MM.1S (cell line): ENCODE data around the gene TAL2.

ENCODE experiments used
- DNase-seq: peaks from one replicate; pipeline ENCODE4 v3.0.0-alpha.2; 2015
- H2AFZ ChIP-seq: fragments of 300-600 bp; sonication (generic); 2 replicates; pipeline ENCODE4 v1.6.0; 2016; ENCODE audit warnings: antibody characterized with exemption, low read length
- H3F3A ChIP-seq: fragments of 300-600 bp; sonication (generic); 2 replicates; pipeline ENCODE4 v1.6.1; 2016; ENCODE audit warnings: mild to moderate bottlenecking, antibody characterized with exemption, low read length, moderate library complexity, mixed read lengths; ENCODE audit not compliant: insufficient read depth
- H3K27ac ChIP-seq: fragments of 300-600 bp; sonication (generic); 2 replicates; pipeline ENCODE4 v1.5.1; 2016; ENCODE audit warnings: mild to moderate bottlenecking, low read length
- H3K27me3 ChIP-seq: fragments of 300-600 bp; sonication (generic); replicated peaks from 2 replicates; pipeline ENCODE4 v1.6.0; 2016; ENCODE audit warnings: low read length; ENCODE audit not compliant: insufficient read depth
- H3K36me3 ChIP-seq: fragments of 300-600 bp; sonication (generic); replicated peaks from 2 replicates; pipeline ENCODE4 v1.6.1; 2016; ENCODE audit warnings: mild to moderate bottlenecking, low read length, mixed read lengths; ENCODE audit not compliant: insufficient read depth
- H3K4me1 ChIP-seq: fragments of 300-600 bp; sonication (generic); 2 replicates; pipeline ENCODE4 v1.6.1; 2016; ENCODE audit warnings: low read length, mixed read lengths
- H3K4me2 ChIP-seq: fragments of 300-600 bp; sonication (generic); 2 replicates; pipeline ENCODE4 v1.6.0; 2016; ENCODE audit warnings: low read depth, low read length
- H3K4me3 ChIP-seq: fragments of 300-600 bp; sonication (generic); 2 replicates; pipeline ENCODE4 v1.5.1; 2016; ENCODE audit warnings: low read length, mixed read lengths
- H3K79me2 ChIP-seq: fragments of 300-600 bp; sonication (generic); 2 replicates; pipeline ENCODE4 v1.6.1; 2016; ENCODE audit warnings: mixed run types, low read length, mixed read lengths
- H3K9ac ChIP-seq: fragments of 300-600 bp; sonication (generic); 2 replicates; pipeline ENCODE4 v1.6.1; 2016; ENCODE audit warnings: low read length, mixed read lengths
- H3K9me2 ChIP-seq: fragments of 300-600 bp; sonication (generic); replicated peaks from 2 replicates; pipeline ENCODE4 v1.6.1; 2016; ENCODE audit warnings: mild to moderate bottlenecking, low read length, mixed read lengths; ENCODE audit not compliant: insufficient read depth
- H3K9me3 ChIP-seq: fragments of 300-600 bp; sonication (generic); replicated peaks from 2 replicates; pipeline ENCODE4 v1.6.1; 2016; ENCODE audit warnings: mild to moderate bottlenecking, low read length, mixed read lengths; ENCODE audit not compliant: insufficient read depth
- H4K20me1 ChIP-seq: fragments of 300-600 bp; sonication (generic); 2 replicates; pipeline ENCODE4 v1.6.1; 2016; ENCODE audit warnings: mild to moderate bottlenecking, low read length, moderate library complexity, mixed read lengths; ENCODE audit not compliant: insufficient read depth
- EZH2 ChIP-seq: fragments of 300-600 bp; sonication (generic); optimal IDR thresholded peaks from 2 replicates; pipeline ENCODE3; 2017; ENCODE audit warnings: low read depth, mild to moderate bottlenecking, antibody characterized with exemption, low read length, mixed read lengths
- EZH2phosphoT487 ChIP-seq: fragments of 300-600 bp; sonication (generic); IDR thresholded peaks from 2 replicates; pipeline ENCODE4 v1.6.1; 2018; ENCODE audit warnings: antibody characterized with exemption, low read length
- TF ChIP-seq, protein P1 (sequence below): fragments of 300-600 bp; sonication (generic); IDR thresholded peaks from 2 replicates; pipeline ENCODE4 v1.5.1; 2016; ENCODE audit warnings: antibody characterized with exemption, low read length, mixed read lengths

Gene TAL2

DNA sequence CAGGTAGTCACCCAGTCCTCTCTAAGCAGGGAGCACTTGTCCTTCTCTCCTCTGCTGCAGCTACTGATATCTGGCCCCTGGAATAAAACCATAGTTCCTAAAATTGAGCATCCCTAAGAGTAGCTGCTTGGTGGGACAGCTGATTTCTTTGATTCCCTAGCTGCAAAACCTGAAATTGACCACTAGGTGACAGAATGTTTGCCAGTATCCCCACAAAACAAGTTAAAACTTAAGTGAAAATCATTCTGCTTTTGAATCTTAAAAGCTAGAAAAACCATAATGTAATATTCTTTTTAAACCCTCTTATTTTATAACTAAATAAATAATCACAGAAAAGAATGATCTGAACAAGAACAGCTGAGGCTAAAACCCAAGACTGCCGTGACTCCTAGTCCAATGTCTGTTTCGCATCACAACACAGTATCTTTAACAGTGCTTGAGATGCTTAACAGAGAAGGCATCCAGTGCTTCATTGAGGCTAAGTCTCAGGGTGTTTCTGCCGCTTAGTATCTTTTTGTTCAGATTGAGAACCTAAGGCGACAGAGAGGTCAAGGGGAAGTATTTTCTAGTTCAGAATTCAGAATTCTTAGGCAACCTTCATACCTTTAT lies 24.4 kb upstream of the TAL2 start:
- H4K20me1 ChIP-seq = no peaks in the 10 kb centered on the region
- H3K4me1 ChIP-seq = no peaks in the 10 kb centered on the region
- no peaks in the 10 kb centered on the region for H3K9me2 ChIP-seq
- H3K9me3 ChIP-seq = no peaks in the 10 kb centered on the region
- H3K4me2 ChIP-seq = no peak overlapping the region
- no peaks in the 10 kb centered on the region for H3F3A ChIP-seq
- H3K79me2 ChIP-seq = no peaks in the 10 kb centered on the region
- no peak overlapping the region for H3K27ac ChIP-seq
- no peak overlapping the region for H2AFZ ChIP-seq
- no peak overlapping the region for H3K9ac ChIP-seq
- DNase-seq = peak; percentile 10
- H3K4me3 ChIP-seq = no peak overlapping the region
- no peaks in the 10 kb centered on the region for H3K27me3 ChIP-seq
- TF ChIP-seq EZH2phosphoT487 (no peak), EZH2 (no peak)
- TF ChIP-seq, protein P1, sequence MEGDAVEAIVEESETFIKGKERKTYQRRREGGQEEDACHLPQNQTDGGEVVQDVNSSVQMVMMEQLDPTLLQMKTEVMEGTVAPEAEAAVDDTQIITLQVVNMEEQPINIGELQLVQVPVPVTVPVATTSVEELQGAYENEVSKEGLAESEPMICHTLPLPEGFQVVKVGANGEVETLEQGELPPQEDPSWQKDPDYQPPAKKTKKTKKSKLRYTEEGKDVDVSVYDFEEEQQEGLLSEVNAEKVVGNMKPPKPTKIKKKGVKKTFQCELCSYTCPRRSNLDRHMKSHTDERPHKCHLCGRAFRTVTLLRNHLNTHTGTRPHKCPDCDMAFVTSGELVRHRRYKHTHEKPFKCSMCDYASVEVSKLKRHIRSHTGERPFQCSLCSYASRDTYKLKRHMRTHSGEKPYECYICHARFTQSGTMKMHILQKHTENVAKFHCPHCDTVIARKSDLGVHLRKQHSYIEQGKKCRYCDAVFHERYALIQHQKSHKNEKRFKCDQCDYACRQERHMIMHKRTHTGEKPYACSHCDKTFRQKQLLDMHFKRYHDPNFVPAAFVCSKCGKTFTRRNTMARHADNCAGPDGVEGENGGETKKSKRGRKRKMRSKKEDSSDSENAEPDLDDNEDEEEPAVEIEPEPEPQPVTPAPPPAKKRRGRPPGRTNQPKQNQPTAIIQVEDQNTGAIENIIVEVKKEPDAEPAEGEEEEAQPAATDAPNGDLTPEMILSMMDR = peak; percentile 47
- H3K36me3 ChIP-seq = no peaks in the 10 kb centered on the region

DNA sequence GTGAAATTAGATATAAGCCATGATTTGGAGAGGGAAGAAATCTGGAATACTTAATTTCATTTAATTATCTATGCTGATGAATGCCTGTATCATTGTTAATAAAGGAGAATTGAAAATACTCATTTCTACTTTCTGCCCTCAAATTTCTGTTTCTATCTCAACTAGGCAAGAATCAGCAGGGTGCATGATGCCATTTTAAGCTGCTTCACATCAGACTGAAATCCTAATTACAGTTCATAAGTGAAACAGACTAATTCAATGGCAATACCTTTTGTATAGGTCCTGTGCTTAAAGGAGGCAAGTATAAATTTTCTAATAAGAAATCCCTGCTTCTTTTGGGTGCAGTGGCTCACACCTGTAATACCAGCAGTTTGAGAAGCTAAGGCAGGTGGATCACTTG lies 22.3 kb upstream of the TAL2 start:
- Histone ChIP-seq H3K9ac (no peak overlapping the region), H3K4me3 (no peak overlapping the region), H3F3A (no peaks in the 10 kb centered on the region), H4K20me1 (no peaks in the 10 kb centered on the region), H3K79me2 (no peaks in the 10 kb centered on the region), H3K27ac (no peak overlapping the region), H3K27me3 (no peaks in the 10 kb centered on the region), H3K4me1 (no peaks in the 10 kb centered on the region), H3K4me2 (no peak overlapping the region), H3K9me2 (no peaks in the 10 kb centered on the region), H2AFZ (no peak overlapping the region), H3K9me3 (no peaks in the 10 kb centered on the region), H3K36me3 (no peaks in the 10 kb centered on the region)
- no peak for TF ChIP-seq EZH2
- TF ChIP-seq, protein P1 = no peak
- no peak for TF ChIP-seq EZH2phosphoT487
- no peak for DNase-seq

DNA sequence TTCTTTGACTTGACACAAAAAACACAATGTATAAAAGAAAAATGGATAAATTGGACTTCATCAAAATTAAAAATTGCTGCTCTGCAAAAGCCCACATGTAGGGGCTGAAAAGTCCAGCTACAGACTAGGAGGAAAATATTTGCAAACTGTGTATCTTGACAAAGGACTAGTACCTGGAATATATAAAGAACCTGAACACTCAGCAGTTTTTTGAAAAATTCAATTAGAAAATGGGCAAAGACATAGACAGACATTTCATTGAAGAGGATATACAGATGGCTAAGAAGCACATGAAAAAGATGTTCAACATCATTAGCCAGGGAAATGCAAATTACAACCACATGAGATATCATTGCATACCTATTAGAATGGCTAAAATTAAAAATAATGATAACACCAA lies 18.5 kb upstream of the TAL2 start:
- no peaks in the 10 kb centered on the region for H3K4me1 ChIP-seq
- no peaks in the 10 kb centered on the region for H4K20me1 ChIP-seq
- no peak overlapping the region for H2AFZ ChIP-seq
- H3K79me2 ChIP-seq = no peaks in the 10 kb centered on the region
- H3K9ac ChIP-seq = no peak overlapping the region
- no peaks in the 10 kb centered on the region for H3F3A ChIP-seq
- no peaks in the 10 kb centered on the region for H3K36me3 ChIP-seq
- H3K9me3 ChIP-seq = no peaks in the 10 kb centered on the region
- TF ChIP-seq EZH2 = no peak
- TF ChIP-seq, protein P1 = no peak
- TF ChIP-seq EZH2phosphoT487 = no peak
- H3K27me3 ChIP-seq = no peaks in the 10 kb centered on the region
- DNase-seq = no peak
- H3K9me2 ChIP-seq = no peaks in the 10 kb centered on the region
- H3K4me3 ChIP-seq = no peak overlapping the region
- no peak overlapping the region for H3K4me2 ChIP-seq
- no peak overlapping the region for H3K27ac ChIP-seq
